HepG2 (cell line): Measurements from ENCODE around the gene CPSF6. TPM values are rescaled to one million over a fixed set of nuclear protein-coding genes. Genes with fewer than 3 reads are reported as not detected.

Source experiments
- ATAC-seq: fragments of 200-7000 bp; cut with Tn5 transposase; 3 replicates; pipeline ENCODE4 v1.9.1; 2020; ENCODE audit warnings: mild to moderate bottlenecking, moderate library complexity
- BruUV-seq: library from RNA; stranded (reverse); fragments of 400-500 nt; replicated peaks from 2 replicates; lab custom pipeline; 2021; lab: Mats Ljungman, UMichigan
- CTCF ChIA-PET: fragments of 300-600 bp; formaldehyde crosslinking; extraction: SDS; loops from one replicate; lab custom pipeline; 2021; ENCODE audit warnings: low total read pairs, inconsistent platforms, low intra/inter-chr PET ratio; lab: Yijun Ruan, JAX
- POLR2A ChIA-PET: fragments of 350-600 bp; sonication (Branson Sonifier 250); formaldehyde crosslinking; loops from one replicate; lab custom pipeline; 2020; ENCODE audit warnings: antibody characterized with exemption, inconsistent platforms; lab: Yijun Ruan, JAX
- DNase-seq: peaks from one replicate; pipeline ENCODE4 v3.0.0-alpha.2; 2015; ENCODE audit warnings: low spot score
- FAIRE-seq: peaks from 3 replicates; lab custom pipeline; 2011; peaks lifted over from hg19 to GRCh38; lab: Jason Lieb, UNC
- H2AFZ ChIP-seq: one replicate; pipeline ENCODE4 v1.6.1; 2011; ENCODE audit warnings: low read length, inconsistent platforms
- H3K27ac ChIP-seq: fragments of 300-600 bp; 3 replicates; pipeline ENCODE4 v1.8.0; 2011; ENCODE audit warnings: mixed run types, mild to moderate bottlenecking, mixed read lengths, low read length, inconsistent platforms; ENCODE audit not compliant: insufficient read depth; ENCODE audit errors: extremely low read length
- H3K27me3 ChIP-seq, 2 experiments: fragments of 200-600 bp in 1 of 2; 2 replicates in 1 of 2; 3 replicates in 1 of 2; pipeline versions ENCODE4 v1.6.0 to v1.8.0; 2011; ENCODE audit warnings: low read length in 2 of 2, mild to moderate bottlenecking in 2 of 2, moderate library complexity in 2 of 2, inconsistent platforms in 1 of 2; ENCODE audit not compliant: insufficient read depth in 2 of 2, control insufficient read depth in 1 of 2
- H3K36me3 ChIP-seq, 2 experiments: fragments of 200-600 bp in 1 of 2; replicated peaks in 1 of 2; 2 replicates in 1 of 2; 3 replicates in 1 of 2; pipeline versions ENCODE4 v1.5.1 to v1.8.0; 2011; ENCODE audit warnings: low read length in 2 of 2, inconsistent platforms in 1 of 2; ENCODE audit not compliant: insufficient read depth in 2 of 2, control insufficient read depth in 1 of 2
- H3K4me1 ChIP-seq: 2 replicates; pipeline ENCODE4 v1.5.1; 2012; ENCODE audit warnings: low read length, inconsistent platforms; ENCODE audit not compliant: insufficient read depth
- H3K4me2 ChIP-seq: 2 replicates; pipeline ENCODE4 v1.6.0; 2011; ENCODE audit warnings: low read depth, low read length, inconsistent platforms
- H3K4me3 ChIP-seq, 3 experiments: fragments of 200-600 bp in 1 of 3; sonication (generic), shearing (Covaris generic) in 1 of 3; replicated peaks in 1 of 3; 2 replicates each; pipeline ENCODE4 v1.5.1; 2011 to 2016; ENCODE audit warnings: low read length in 3 of 3, inconsistent platforms in 2 of 3, low read depth in 2 of 3, mild to moderate bottlenecking in 2 of 3, control low read depth in 1 of 3, mixed read lengths in 1 of 3; ENCODE audit not compliant: insufficient read depth in 1 of 3
- H3K79me2 ChIP-seq: one replicate; pipeline ENCODE4 v1.6.1; 2011; ENCODE audit warnings: low read length, inconsistent platforms; ENCODE audit not compliant: insufficient read depth
- H3K9ac ChIP-seq: 2 replicates; pipeline ENCODE4 v1.6.0; 2011; ENCODE audit warnings: mild to moderate bottlenecking, low read depth, low read length, inconsistent platforms; ENCODE audit not compliant: insufficient read depth
- H3K9me3 ChIP-seq: 2 replicates; pipeline ENCODE4 v1.5.1; 2012; ENCODE audit warnings: mild to moderate bottlenecking, low read length
- H4K20me1 ChIP-seq: 2 replicates; pipeline ENCODE4 v1.6.0; 2011; ENCODE audit warnings: inconsistent platforms, mild to moderate bottlenecking, low read length, moderate library complexity; ENCODE audit not compliant: insufficient read depth
- FOXJ3 ChIP-seq: sonication (generic); formaldehyde crosslinking; IDR thresholded peaks from 2 replicates; pipeline ENCODE4 v1.4.0; 2020; ENCODE audit warnings: missing genetic modification reagents, mild to moderate bottlenecking, borderline replicate concordance
- HDAC2 ChIP-seq: sonication (generic); formaldehyde crosslinking; IDR thresholded peaks from 2 replicates; pipeline ENCODE4 v1.4.0; 2020; ENCODE audit warnings: missing genetic modification reagents
- HHEX ChIP-seq: IDR thresholded peaks from 2 replicates; pipeline ENCODE4 v1.6.1; 2016; ENCODE audit warnings: control low read depth
- HIVEP1 ChIP-seq: sonication (generic); formaldehyde crosslinking; IDR thresholded peaks from 2 replicates; pipeline ENCODE4 v1.4.0; 2020; ENCODE audit warnings: mild to moderate bottlenecking, missing genetic modification reagents
- MEIS2 ChIP-seq: sonication (generic); formaldehyde crosslinking; IDR thresholded peaks from 2 replicates; pipeline ENCODE4 v1.9.0; 2021; ENCODE audit warnings: mild to moderate bottlenecking, missing genetic modification reagents
- SMYD3 ChIP-seq: sonication (generic); formaldehyde crosslinking; IDR thresholded peaks from 2 replicates; pipeline ENCODE4 v1.8.1; 2023; ENCODE audit warnings: mild to moderate bottlenecking, missing genetic modification reagents
- ZFX ChIP-seq: sonication (generic); formaldehyde crosslinking; IDR thresholded peaks from 2 replicates; pipeline ENCODE4 v1.4.0; 2020; ENCODE audit warnings: mild to moderate bottlenecking, low read depth, missing genetic modification reagents, moderate library complexity
- ZNF296 ChIP-seq: sonication (generic); formaldehyde crosslinking; conservative IDR thresholded peaks from 2 replicates; pipeline ENCODE4 v1.5.0; 2020; ENCODE audit warnings: mild to moderate bottlenecking, missing genetic modification reagents
- ZNF775 ChIP-seq: sonication (generic); formaldehyde crosslinking; IDR thresholded peaks from 2 replicates; pipeline ENCODE4 v1.4.0; 2020; ENCODE audit warnings: missing genetic modification reagents, mild to moderate bottlenecking, moderate library complexity, borderline replicate concordance
- ZNF776 ChIP-seq: sonication (generic); formaldehyde crosslinking; IDR thresholded peaks from 2 replicates; pipeline ENCODE4 v1.4.0; 2020; ENCODE audit warnings: mild to moderate bottlenecking, missing genetic modification reagents
- ZZZ3 ChIP-seq: sonication (generic); formaldehyde crosslinking; IDR thresholded peaks from 2 replicates; pipeline ENCODE4 v1.4.0; 2020; ENCODE audit warnings: missing genetic modification reagents, mild to moderate bottlenecking, borderline replicate concordance
- WGBS: methylation state at CpG from one replicate; pipeline ENCODE4 v1.1.6; 2017; ENCODE audit warnings: low lambda C conversion rate; 5-methylcytosine and 5-hydroxymethylcytosine counted together
- in situ Hi-C: cut with HindIII; loops from 2 replicates; pipeline ENCODE4 v1.10.0; 2017; ENCODE audit warnings: low pct_unique_long_range_greater_than_20kb; ENCODE audit not compliant: extremely low pct_ligation_motif_present
- intact Hi-C: fragments of 100-400 bp; cut with micrococcal nuclease; formaldehyde crosslinking; loops from one replicate; pipeline ENCODE4 v1.10.0; 2022; ENCODE audit not compliant: unreplicated experiment
- polyA plus RNA-seq, 8 experiments: library from polyadenylated mRNA; depleted of rRNA in 3 of 8; stranded (reverse) in 7 of 8; unstranded in 1 of 8; fragments of >200 nt; fragmentation: Illumina TruSeq in 4 of 8; extraction: Trizol in 4 of 8; gene quantifications; 2 replicates each; pipeline versions ENCODE4 v1.2.1 to v1.2.3, GENCODE V29; 2011 to 2016; ENCODE audit warnings: low read depth in 4 of 8, missing spikeins in 1 of 8, mixed read lengths in 1 of 8; ENCODE audit not compliant: insufficient read depth in 1 of 8
- total RNA-seq, 5 experiments: library from RNA; depleted of rRNA; stranded (reverse); fragments of >200 nt; fragmentation: Illumina TruSeq; extraction: Trizol; gene quantifications; 2 replicates each; pipeline ENCODE4 v1.2.3, GENCODE V29; 2016; ENCODE audit warnings: low read depth in 1 of 5
- TF ChIP-seq, protein P1 (sequence below): sonication (generic); formaldehyde crosslinking; IDR thresholded peaks from 2 replicates; pipeline ENCODE4 v1.5.1; 2020; ENCODE audit warnings: mild to moderate bottlenecking, moderate library complexity, missing genetic modification reagents
- TF ChIP-seq, protein P2 (sequence below): sonication (generic); formaldehyde crosslinking; IDR thresholded peaks from 2 replicates; pipeline ENCODE4 v1.4.0; 2020; ENCODE audit warnings: mild to moderate bottlenecking, missing genetic modification reagents, borderline replicate concordance

The CPSF6 gene
- total and polyA plus RNA-seq, 2 of the 13 experiments (the other 11 are each of a cell fraction or from before 2014, with no cell fraction given): 41.8 to 71.0 TPM

DNA sequence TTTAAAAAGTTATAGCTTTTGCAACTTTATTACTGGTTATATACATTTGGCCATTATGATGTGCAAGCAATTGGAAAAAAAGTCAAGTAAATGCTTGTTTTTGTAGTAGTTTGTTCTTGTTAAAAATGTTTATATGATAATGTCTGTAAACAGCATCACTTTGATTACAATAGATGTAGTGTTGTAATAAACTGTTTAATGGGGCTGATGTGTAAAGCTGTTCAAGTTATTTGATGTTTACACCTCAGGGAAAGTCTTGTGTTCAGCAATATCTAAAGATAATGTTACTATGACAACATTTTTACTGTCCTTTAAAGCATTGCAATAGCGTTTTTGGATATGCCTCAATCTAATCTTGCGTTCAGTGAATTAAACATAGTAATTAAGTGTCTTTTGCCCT is 30.4 kb downstream of the CPSF6 start (continued):
- TF ChIP-seq ZNF775: no peak

DNA sequence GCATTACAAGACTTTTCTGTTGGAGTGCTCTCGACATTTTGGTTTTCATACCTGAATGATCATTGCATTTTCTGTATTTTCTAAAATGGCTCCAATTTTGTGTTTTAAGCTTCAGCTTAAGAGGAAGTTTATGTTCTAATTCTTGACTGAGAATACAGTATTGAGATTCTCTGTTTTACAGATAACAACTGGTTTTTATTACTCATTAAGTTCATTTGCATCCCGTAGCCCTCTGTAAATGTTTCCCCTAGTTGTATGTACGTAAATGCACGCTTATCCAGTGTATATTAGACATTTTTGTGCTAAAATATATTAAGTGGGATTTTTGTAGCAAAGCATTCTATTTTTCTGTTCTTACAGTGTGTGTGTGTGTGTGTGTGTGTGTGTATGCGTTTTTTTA is 33.1 kb downstream of the CPSF6 start:
- no peak overlapping the region for H3K4me2 ChIP-seq
- no peaks in the 10 kb centered on the region for H3K27me3 ChIP-seq
- intact Hi-C loops: no loop called here
- H3K36me3 ChIP-seq: peaks cover 0 to 19% of the 10 kb centered on the region in 2 experiments; a peak in 3 of 5 replicates
- in situ Hi-C loops: no loop called here
- CTCF ChIA-PET: no interaction called here
- H3K79me2 ChIP-seq: no peaks in the 10 kb centered on the region
- no peak overlapping the region for H3K9ac ChIP-seq
- H4K20me1 ChIP-seq: no peaks in the 10 kb centered on the region; the same call in 1 of the 2 replicates
- POLR2A ChIA-PET: no interaction called here
- H3K4me3 ChIP-seq: no peak overlapping the region
- no peak overlapping the region for H3K27ac ChIP-seq
- FAIRE-seq (no peak), ATAC-seq (no peak), DNase-seq (no peak)
- 94% methylated on average over 5 of the region's 5 CpGs for WGBS
- no peak overlapping the region for H2AFZ ChIP-seq
- H3K9me3 ChIP-seq: no peaks in the 10 kb centered on the region
- H3K4me1 ChIP-seq: no peaks in the 10 kb centered on the region
- no TSS peak for BruUV-seq
- no peak for TF ChIP-seq HDAC2
- TF ChIP-seq HIVEP1 (CRISPR knock-in tag): no peak
- TF ChIP-seq HHEX (CRISPR knock-in tag): no peak
- no peak for TF ChIP-seq MEIS2 (CRISPR knock-in tag)
- TF ChIP-seq, protein P1, sequence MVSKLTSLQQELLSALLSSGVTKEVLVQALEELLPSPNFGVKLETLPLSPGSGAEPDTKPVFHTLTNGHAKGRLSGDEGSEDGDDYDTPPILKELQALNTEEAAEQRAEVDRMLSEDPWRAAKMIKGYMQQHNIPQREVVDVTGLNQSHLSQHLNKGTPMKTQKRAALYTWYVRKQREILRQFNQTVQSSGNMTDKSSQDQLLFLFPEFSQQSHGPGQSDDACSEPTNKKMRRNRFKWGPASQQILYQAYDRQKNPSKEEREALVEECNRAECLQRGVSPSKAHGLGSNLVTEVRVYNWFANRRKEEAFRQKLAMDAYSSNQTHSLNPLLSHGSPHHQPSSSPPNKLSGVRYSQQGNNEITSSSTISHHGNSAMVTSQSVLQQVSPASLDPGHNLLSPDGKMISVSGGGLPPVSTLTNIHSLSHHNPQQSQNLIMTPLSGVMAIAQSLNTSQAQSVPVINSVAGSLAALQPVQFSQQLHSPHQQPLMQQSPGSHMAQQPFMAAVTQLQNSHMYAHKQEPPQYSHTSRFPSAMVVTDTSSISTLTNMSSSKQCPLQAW (CRISPR knock-in tag): no peak
- TF ChIP-seq, protein P2, sequence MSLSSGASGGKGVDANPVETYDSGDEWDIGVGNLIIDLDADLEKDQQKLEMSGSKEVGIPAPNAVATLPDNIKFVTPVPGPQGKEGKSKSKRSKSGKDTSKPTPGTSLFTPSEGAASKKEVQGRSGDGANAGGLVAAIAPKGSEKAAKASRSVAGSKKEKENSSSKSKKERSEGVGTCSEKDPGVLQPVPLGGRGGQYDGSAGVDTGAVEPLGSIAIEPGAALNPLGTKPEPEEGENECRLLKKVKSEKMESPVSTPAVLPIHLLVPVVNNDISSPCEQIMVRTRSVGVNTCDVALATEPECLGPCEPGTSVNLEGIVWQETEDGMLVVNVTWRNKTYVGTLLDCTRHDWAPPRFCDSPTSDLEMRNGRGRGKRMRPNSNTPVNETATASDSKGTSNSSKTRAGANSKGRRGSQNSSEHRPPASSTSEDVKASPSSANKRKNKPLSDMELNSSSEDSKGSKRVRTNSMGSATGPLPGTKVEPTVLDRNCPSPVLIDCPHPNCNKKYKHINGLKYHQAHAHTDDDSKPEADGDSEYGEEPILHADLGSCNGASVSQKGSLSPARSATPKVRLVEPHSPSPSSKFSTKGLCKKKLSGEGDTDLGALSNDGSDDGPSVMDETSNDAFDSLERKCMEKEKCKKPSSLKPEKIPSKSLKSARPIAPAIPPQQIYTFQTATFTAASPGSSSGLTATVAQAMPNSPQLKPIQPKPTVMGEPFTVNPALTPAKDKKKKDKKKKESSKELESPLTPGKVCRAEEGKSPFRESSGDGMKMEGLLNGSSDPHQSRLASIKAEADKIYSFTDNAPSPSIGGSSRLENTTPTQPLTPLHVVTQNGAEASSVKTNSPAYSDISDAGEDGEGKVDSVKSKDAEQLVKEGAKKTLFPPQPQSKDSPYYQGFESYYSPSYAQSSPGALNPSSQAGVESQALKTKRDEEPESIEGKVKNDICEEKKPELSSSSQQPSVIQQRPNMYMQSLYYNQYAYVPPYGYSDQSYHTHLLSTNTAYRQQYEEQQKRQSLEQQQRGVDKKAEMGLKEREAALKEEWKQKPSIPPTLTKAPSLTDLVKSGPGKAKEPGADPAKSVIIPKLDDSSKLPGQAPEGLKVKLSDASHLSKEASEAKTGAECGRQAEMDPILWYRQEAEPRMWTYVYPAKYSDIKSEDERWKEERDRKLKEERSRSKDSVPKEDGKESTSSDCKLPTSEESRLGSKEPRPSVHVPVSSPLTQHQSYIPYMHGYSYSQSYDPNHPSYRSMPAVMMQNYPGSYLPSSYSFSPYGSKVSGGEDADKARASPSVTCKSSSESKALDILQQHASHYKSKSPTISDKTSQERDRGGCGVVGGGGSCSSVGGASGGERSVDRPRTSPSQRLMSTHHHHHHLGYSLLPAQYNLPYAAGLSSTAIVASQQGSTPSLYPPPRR (CRISPR knock-in tag): no peak
- no peak for TF ChIP-seq SMYD3 (CRISPR knock-in tag)
- TF ChIP-seq ZFX (CRISPR knock-in tag): no peak
- no peak for TF ChIP-seq ZNF776 (CRISPR knock-in tag)
- no peak for TF ChIP-seq FOXJ3 (CRISPR knock-in tag)
- no peak for TF ChIP-seq ZZZ3 (CRISPR knock-in tag)
- TF ChIP-seq ZNF296: no peak
